WTC11 (cell line): Measurements from ENCODE around the gene TBC1D22B. TPM values are rescaled to one million over a fixed set of nuclear protein-coding genes. Genes with fewer than 3 reads are reported as not detected.

Experiments used
- ATAC-seq: fragments of 200-7000 bp; cut with Tn5 transposase; 2 replicates; pipeline ENCODE4 v1.10.0; 2021; ENCODE audit warnings: mild to moderate bottlenecking, moderate library complexity
- CTCF ChIA-PET: fragments of 300-600 bp; sonication (Branson Sonifier 250); formaldehyde crosslinking; loops from one replicate; lab custom pipeline; 2021; ENCODE audit warnings: antibody characterized with exemption; lab: Charles Lee
- POLR2A ChIA-PET: fragments of 350-600 bp; sonication (Branson Sonifier 250); formaldehyde crosslinking; loops from one replicate; lab custom pipeline; 2021; ENCODE audit warnings: antibody characterized with exemption; lab: Charles Lee
- DNase-seq: peaks from one replicate; pipeline ENCODE4 v3.0.0; 2021; ENCODE audit warnings: low spot score
- H3K27ac Mint-ChIP-seq: 2 replicates; pipeline ENCODE4 v1.8.0; 2021; ENCODE audit warnings: mixed read lengths
- H3K27me3 Mint-ChIP-seq: 2 replicates; pipeline ENCODE4 v1.8.0; 2021; ENCODE audit warnings: low read depth, mild to moderate bottlenecking, moderate library complexity, mixed read lengths
- H3K36me3 Mint-ChIP-seq: 2 replicates; pipeline ENCODE4 v1.8.0; 2021; ENCODE audit warnings: mixed read lengths
- H3K4me1 Mint-ChIP-seq: 2 replicates; pipeline ENCODE4 v1.8.0; 2022; ENCODE audit warnings: mixed read lengths
- H3K4me3 Mint-ChIP-seq: 2 replicates; pipeline ENCODE4 v1.8.0; 2021; ENCODE audit warnings: mild to moderate bottlenecking, moderate library complexity, mixed read lengths
- H3K9me3 Mint-ChIP-seq: 2 replicates; pipeline ENCODE4 v1.8.0; 2021; ENCODE audit warnings: mixed read lengths
- ARID4B ChIP-seq: sonication (generic); formaldehyde crosslinking; IDR thresholded peaks from 2 replicates; pipeline ENCODE4 v1.8.0; 2023; ENCODE audit warnings: missing genetic modification reagents, mild to moderate bottlenecking, borderline replicate concordance
- CREM ChIP-seq: sonication (generic); formaldehyde crosslinking; IDR thresholded peaks from 2 replicates; pipeline ENCODE4 v1.8.1; 2022; ENCODE audit warnings: mild to moderate bottlenecking, missing genetic modification reagents, moderate library complexity
- EMX1 ChIP-seq: fragments of 250-450 bp; sonication (Bioruptor Pico); IDR thresholded peaks from 2 replicates; pipeline ENCODE4 v1.8.0; 2021; ENCODE audit warnings: mild to moderate bottlenecking
- JAZF1 ChIP-seq: fragments of 250-450 bp; sonication (Bioruptor Pico); IDR thresholded peaks from 2 replicates; pipeline ENCODE4 v1.9.0; 2021; ENCODE audit warnings: moderate library complexity, mild to moderate bottlenecking, inconsistent platforms
- NFE2L1 ChIP-seq: sonication (generic); formaldehyde crosslinking; IDR thresholded peaks from 2 replicates; pipeline ENCODE4 v1.8.1; 2023; ENCODE audit warnings: missing genetic modification reagents
- NR2C2 ChIP-seq: sonication (generic); formaldehyde crosslinking; IDR thresholded peaks from 2 replicates; pipeline ENCODE4 v1.8.0; 2022; ENCODE audit warnings: mild to moderate bottlenecking, missing genetic modification reagents
- OVOL2 ChIP-seq: fragments of 250-450 bp; sonication (Bioruptor Pico); IDR thresholded peaks from 2 replicates; pipeline ENCODE4 v1.9.0; 2021; ENCODE audit warnings: mild to moderate bottlenecking, borderline replicate concordance
- PRDM15 ChIP-seq: sonication (generic); formaldehyde crosslinking; IDR thresholded peaks from 2 replicates; pipeline ENCODE4 v1.8.0; 2022; ENCODE audit warnings: missing genetic modification reagents
- PRRX2 ChIP-seq: fragments of 250-450 bp; sonication (Bioruptor Pico); IDR thresholded peaks from 2 replicates; pipeline ENCODE4 v1.8.0; 2021; ENCODE audit warnings: mild to moderate bottlenecking
- RELA ChIP-seq: sonication (generic); formaldehyde crosslinking; IDR thresholded peaks from 2 replicates; pipeline ENCODE4 v1.8.1; 2022; ENCODE audit warnings: missing genetic modification reagents, mild to moderate bottlenecking, borderline replicate concordance
- SMAD3 ChIP-seq: sonication (generic); formaldehyde crosslinking; IDR thresholded peaks from 2 replicates; pipeline ENCODE4 v1.8.0; 2022; ENCODE audit warnings: missing genetic modification reagents, mild to moderate bottlenecking, borderline replicate concordance
- TCF7 ChIP-seq: sonication (generic); formaldehyde crosslinking; IDR thresholded peaks from 2 replicates; pipeline ENCODE4 v1.8.0; 2022; ENCODE audit warnings: mild to moderate bottlenecking, low read depth, missing genetic modification reagents, moderate library complexity
- TEAD1 ChIP-seq: sonication (generic); formaldehyde crosslinking; IDR thresholded peaks from 2 replicates; pipeline ENCODE4 v1.8.0; 2022; ENCODE audit warnings: mild to moderate bottlenecking, missing genetic modification reagents
- ZNF512 ChIP-seq: sonication (generic); formaldehyde crosslinking; IDR thresholded peaks from 2 replicates; pipeline ENCODE4 v1.8.1; 2022; ENCODE audit warnings: missing genetic modification reagents, borderline replicate concordance
- ZNF671 ChIP-seq: fragments of 250-450 bp; sonication (Bioruptor Pico); IDR thresholded peaks from 2 replicates; pipeline ENCODE4 v1.8.0; 2021; ENCODE audit warnings: mild to moderate bottlenecking
- total RNA-seq: library from RNA; stranded (reverse); gene quantifications from 3 replicates; pipeline ENCODE4 v1.2.3, GENCODE V29; 2021
- TF ChIP-seq, protein P1 (sequence below): sonication (generic); formaldehyde crosslinking; conservative IDR thresholded peaks from 2 replicates; pipeline ENCODE4 v1.8.1; 2022; ENCODE audit warnings: mild to moderate bottlenecking, missing genetic modification reagents
- TF ChIP-seq, protein P2 (sequence below): sonication (generic); formaldehyde crosslinking; IDR thresholded peaks from 2 replicates; pipeline ENCODE4 v1.8.0; 2022; ENCODE audit warnings: mild to moderate bottlenecking, missing genetic modification reagents
- TF ChIP-seq, protein P3 (sequence below): sonication (generic); formaldehyde crosslinking; IDR thresholded peaks from 2 replicates; pipeline ENCODE4 v1.8.1; 2023; ENCODE audit warnings: mild to moderate bottlenecking, missing genetic modification reagents

Gene TBC1D22B
- total RNA-seq, 1 experiment from 2014 or later: 16.4 TPM

GRCh38 chr6:37232430-37233017 is 25.0 kb upstream of the TBC1D22B start:
- Mint-ChIP-seq H3K9me3 (peaks cover 5% of the 10 kb centered on the region), H3K27ac (no peak overlapping the region), H3K4me1 (peaks cover 15% of the 10 kb centered on the region), H3K36me3 (no peaks in the 10 kb centered on the region; the same call in 1 of the 2 replicates), H3K4me3 (no peak overlapping the region), H3K27me3 (no peaks in the 10 kb centered on the region)
- TF ChIP-seq EMX1 (CRISPR knock-in tag): no peak
- no peak for TF ChIP-seq RELA (CRISPR knock-in tag)
- no peak for TF ChIP-seq NR2C2 (CRISPR knock-in tag)
- TF ChIP-seq CREM: no peak
- no peak for TF ChIP-seq ARID4B (CRISPR knock-in tag)
- TF ChIP-seq, protein P1, sequence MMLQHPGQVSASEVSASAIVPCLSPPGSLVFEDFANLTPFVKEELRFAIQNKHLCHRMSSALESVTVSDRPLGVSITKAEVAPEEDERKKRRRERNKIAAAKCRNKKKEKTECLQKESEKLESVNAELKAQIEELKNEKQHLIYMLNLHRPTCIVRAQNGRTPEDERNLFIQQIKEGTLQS: no peak
- no peak for TF ChIP-seq OVOL2 (CRISPR knock-in tag)
- no peak for TF ChIP-seq NFE2L1 (CRISPR knock-in tag)
- DNase-seq: no peak
- POLR2A ChIA-PET: no interaction called here
- no peak for ATAC-seq
- CTCF ChIA-PET: no interaction called here

DNA sequence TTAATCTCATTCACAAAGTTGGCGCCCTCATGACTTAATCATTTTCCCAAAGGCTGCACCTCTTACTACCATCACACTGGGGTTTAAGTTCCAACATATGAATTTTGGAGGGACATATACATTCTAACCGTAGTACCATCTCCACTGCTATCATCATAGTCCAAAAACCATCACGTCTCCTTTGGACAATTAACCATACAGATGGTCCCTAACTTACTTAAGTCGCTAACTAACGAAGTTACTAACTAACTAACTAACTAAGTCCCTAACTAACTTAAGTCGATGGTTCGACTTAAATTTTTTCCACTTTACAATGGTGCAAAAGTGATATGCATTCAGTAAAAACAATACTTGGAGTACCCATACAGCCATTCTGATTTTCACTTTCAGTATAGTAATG is 24.0 kb upstream of the TBC1D22B start:
- no peak for TF ChIP-seq ZNF512 (CRISPR knock-in tag)
- TF ChIP-seq, protein P2, sequence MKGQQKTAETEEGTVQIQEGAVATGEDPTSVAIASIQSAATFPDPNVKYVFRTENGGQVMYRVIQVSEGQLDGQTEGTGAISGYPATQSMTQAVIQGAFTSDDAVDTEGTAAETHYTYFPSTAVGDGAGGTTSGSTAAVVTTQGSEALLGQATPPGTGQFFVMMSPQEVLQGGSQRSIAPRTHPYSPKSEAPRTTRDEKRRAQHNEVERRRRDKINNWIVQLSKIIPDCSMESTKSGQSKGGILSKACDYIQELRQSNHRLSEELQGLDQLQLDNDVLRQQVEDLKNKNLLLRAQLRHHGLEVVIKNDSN: no peak
- peaks cover 15% of the 10 kb centered on the region for H3K4me1 Mint-ChIP-seq
- peaks cover 5% of the 10 kb centered on the region for H3K9me3 Mint-ChIP-seq
- ChIA-PET CTCF (no interaction called here), POLR2A (no interaction called here)
- no peak overlapping the region for H3K4me3 Mint-ChIP-seq
- ATAC-seq: no peak
- H3K27ac Mint-ChIP-seq: no peak overlapping the region
- H3K36me3 Mint-ChIP-seq: no peaks in the 10 kb centered on the region; the same call in 1 of the 2 replicates
- DNase-seq: no peak
- no peaks in the 10 kb centered on the region; the same call in 1 of the 2 replicates for H3K27me3 Mint-ChIP-seq

DNA sequence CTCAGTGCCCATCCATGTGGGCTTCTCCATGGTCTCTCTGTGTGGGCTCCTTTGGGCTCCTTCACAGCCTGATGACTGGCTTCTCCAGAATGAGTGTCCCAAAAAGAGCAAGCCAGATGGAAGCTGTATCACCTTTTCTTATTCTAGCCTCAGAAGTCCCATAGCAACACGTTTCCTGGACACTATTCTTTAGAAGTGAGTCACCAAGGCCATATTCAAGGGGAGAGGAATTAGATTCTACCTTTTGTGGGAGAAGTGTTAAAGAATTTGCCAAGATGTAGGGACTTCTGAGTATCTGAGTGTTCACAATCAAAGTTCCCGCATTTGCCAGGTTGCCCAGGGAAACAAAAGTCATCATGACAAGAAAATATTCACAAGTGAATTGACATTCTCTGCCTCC is 20.7 kb upstream of the TBC1D22B start:
- DNase-seq: no peak
- Mint-ChIP-seq H3K27ac (no peak overlapping the region), H3K9me3 (peaks cover 5% of the 10 kb centered on the region), H3K4me1 (peaks cover 9% of the 10 kb centered on the region), H3K27me3 (peaks cover 2% of the 10 kb centered on the region), H3K36me3 (no peaks in the 10 kb centered on the region), H3K4me3 (no peak overlapping the region)
- CTCF ChIA-PET: no interaction called here
- ATAC-seq: no peak
- POLR2A ChIA-PET: no interaction called here
- TF ChIP-seq JAZF1: no peak
- TF ChIP-seq TEAD1: no peak
- no peak for TF ChIP-seq SMAD3
- TF ChIP-seq PRRX2 (CRISPR knock-in tag): no peak
- TF ChIP-seq, protein P3, sequence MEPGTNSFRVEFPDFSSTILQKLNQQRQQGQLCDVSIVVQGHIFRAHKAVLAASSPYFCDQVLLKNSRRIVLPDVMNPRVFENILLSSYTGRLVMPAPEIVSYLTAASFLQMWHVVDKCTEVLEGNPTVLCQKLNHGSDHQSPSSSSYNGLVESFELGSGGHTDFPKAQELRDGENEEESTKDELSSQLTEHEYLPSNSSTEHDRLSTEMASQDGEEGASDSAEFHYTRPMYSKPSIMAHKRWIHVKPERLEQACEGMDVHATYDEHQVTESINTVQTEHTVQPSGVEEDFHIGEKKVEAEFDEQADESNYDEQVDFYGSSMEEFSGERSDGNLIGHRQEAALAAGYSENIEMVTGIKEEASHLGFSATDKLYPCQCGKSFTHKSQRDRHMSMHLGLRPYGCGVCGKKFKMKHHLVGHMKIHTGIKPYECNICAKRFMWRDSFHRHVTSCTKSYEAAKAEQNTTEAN (CRISPR knock-in tag): no peak
- TF ChIP-seq ZNF671 (CRISPR knock-in tag): no peak
- TF ChIP-seq TCF7 (CRISPR knock-in tag): no peak
- no peak for TF ChIP-seq PRDM15 (CRISPR knock-in tag)
- TF ChIP-seq RELA (CRISPR knock-in tag): no peak
- TF ChIP-seq CREM: no peak
